Measurements from ENCODE around the gene LGALS3BP. TPM values are rescaled to one million over a fixed set of nuclear protein-coding genes. Genes with fewer than 3 reads are reported as not detected.

The LGALS3BP gene
- total and polyA plus RNA-seq, 2 of the 13 experiments (the other 11 are each of a cell fraction or from before 2014, with no cell fraction given): 137 to 332 TPM

DNA sequence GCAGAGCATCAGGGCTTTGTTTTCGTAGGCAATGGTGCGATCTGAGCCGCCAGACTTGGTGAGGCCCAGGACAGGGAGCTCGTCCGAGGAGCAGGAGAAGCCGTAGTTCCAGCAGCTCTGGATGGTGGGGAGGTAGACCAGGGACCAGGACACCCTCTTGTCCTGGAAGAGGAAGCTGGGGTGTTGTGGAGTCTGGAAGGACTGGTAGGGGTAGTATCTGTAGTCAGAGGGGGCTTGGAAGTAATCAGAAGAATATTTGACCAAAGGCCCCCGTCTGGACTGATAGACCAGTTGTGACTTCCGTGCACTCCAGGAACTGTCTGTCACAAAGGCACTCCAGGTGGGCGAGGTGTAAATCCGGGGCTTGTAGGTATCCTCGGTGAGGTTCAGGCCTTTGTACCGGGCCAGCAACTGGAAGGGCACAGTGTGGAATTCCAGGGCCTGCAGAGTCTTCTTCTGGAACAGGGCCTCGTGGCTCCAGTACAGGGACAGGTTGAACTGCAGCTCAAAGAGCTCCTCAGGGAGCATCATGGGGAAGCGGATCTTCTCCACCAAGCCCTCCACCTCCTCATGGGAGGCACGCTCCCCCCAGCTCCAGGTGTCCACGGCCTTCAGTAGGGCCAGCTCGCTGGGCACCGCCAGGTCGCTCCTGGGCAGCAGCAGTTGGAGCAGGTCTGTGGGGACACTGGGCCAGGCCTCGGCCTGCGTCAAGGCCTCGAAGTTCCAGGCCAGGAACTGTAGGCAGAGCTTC lies 7.8 kb downstream of the LGALS3BP start (continued):
- TF ChIP-seq, protein P1, sequence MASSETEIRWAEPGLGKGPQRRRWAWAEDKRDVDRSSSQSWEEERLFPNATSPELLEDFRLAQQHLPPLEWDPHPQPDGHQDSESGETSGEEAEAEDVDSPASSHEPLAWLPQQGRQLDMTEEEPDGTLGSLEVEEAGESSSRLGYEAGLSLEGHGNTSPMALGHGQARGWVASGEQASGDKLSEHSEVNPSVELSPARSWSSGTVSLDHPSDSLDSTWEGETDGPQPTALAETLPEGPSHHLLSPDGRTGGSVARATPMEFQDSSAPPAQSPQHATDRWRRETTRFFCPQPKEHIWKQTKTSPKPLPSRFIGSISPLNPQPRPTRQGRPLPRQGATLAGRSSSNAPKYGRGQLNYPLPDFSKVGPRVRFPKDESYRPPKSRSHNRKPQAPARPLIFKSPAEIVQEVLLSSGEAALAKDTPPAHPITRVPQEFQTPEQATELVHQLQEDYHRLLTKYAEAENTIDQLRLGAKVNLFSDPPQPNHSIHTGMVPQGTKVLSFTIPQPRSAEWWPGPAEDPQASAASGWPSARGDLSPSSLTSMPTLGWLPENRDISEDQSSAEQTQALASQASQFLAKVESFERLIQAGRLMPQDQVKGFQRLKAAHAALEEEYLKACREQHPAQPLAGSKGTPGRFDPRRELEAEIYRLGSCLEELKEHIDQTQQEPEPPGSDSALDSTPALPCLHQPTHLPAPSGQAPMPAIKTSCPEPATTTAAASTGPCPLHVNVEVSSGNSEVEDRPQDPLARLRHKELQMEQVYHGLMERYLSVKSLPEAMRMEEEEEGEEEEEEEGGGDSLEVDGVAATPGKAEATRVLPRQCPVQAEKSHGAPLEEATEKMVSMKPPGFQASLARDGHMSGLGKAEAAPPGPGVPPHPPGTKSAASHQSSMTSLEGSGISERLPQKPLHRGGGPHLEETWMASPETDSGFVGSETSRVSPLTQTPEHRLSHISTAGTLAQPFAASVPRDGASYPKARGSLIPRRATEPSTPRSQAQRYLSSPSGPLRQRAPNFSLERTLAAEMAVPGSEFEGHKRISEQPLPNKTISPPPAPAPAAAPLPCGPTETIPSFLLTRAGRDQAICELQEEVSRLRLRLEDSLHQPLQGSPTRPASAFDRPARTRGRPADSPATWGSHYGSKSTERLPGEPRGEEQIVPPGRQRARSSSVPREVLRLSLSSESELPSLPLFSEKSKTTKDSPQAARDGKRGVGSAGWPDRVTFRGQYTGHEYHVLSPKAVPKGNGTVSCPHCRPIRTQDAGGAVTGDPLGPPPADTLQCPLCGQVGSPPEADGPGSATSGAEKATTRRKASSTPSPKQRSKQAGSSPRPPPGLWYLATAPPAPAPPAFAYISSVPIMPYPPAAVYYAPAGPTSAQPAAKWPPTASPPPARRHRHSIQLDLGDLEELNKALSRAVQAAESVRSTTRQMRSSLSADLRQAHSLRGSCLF (CRISPR knock-in tag; IDR thresholded peaks at IDR 0.05; ENCODE audit: borderline replicate concordance): no peak
- TF ChIP-seq SIX1 (CRISPR knock-in tag; IDR thresholded peaks at IDR 0.05; ENCODE audit: borderline replicate concordance): no peak
- TF ChIP-seq, protein P2, sequence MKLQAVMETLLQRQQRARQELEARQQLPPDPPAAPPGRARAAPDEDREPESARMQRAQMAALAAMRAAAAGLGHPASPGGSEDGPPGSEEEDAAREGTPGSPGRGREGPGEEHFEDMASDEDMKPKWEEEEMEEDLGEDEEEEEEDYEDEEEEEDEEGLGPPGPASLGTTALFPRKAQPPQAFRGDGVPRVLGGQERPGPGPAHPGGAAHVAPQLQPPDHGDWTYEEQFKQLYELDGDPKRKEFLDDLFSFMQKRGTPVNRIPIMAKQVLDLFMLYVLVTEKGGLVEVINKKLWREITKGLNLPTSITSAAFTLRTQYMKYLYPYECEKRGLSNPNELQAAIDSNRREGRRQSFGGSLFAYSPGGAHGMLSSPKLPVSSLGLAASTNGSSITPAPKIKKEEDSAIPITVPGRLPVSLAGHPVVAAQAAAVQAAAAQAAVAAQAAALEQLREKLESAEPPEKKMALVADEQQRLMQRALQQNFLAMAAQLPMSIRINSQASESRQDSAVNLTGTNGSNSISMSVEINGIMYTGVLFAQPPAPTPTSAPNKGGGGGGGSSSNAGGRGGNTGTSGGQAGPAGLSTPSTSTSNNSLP (IDR thresholded peaks at IDR 0.05; ENCODE audit: low read depth, low read length): no peak
- TF ChIP-seq KMT2A (CRISPR knock-in tag; IDR thresholded peaks at IDR 0.05): no peak
- TF ChIP-seq RAD21 (CRISPR knock-in tag; IDR thresholded peaks at IDR 0.05): no peak
- TF ChIP-seq, protein P3, sequence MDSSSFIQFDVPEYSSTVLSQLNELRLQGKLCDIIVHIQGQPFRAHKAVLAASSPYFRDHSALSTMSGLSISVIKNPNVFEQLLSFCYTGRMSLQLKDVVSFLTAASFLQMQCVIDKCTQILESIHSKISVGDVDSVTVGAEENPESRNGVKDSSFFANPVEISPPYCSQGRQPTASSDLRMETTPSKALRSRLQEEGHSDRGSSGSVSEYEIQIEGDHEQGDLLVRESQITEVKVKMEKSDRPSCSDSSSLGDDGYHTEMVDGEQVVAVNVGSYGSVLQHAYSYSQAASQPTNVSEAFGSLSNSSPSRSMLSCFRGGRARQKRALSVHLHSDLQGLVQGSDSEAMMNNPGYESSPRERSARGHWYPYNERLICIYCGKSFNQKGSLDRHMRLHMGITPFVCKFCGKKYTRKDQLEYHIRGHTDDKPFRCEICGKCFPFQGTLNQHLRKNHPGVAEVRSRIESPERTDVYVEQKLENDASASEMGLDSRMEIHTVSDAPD (CRISPR knock-in tag; IDR thresholded peaks at IDR 0.05): no peak
- TF ChIP-seq DNMT3B (CRISPR knock-in tag; conservative IDR thresholded peaks at IDR 0.05): no peak
- TF ChIP-seq ZFP41 (CRISPR knock-in tag; IDR thresholded peaks at IDR 0.05; ENCODE audit: borderline replicate concordance): no peak
- no peak for TF ChIP-seq IRX3 (CRISPR knock-in tag; IDR thresholded peaks at IDR 0.05; ENCODE audit: borderline replicate concordance, low read depth)
- TF ChIP-seq, protein P4, sequence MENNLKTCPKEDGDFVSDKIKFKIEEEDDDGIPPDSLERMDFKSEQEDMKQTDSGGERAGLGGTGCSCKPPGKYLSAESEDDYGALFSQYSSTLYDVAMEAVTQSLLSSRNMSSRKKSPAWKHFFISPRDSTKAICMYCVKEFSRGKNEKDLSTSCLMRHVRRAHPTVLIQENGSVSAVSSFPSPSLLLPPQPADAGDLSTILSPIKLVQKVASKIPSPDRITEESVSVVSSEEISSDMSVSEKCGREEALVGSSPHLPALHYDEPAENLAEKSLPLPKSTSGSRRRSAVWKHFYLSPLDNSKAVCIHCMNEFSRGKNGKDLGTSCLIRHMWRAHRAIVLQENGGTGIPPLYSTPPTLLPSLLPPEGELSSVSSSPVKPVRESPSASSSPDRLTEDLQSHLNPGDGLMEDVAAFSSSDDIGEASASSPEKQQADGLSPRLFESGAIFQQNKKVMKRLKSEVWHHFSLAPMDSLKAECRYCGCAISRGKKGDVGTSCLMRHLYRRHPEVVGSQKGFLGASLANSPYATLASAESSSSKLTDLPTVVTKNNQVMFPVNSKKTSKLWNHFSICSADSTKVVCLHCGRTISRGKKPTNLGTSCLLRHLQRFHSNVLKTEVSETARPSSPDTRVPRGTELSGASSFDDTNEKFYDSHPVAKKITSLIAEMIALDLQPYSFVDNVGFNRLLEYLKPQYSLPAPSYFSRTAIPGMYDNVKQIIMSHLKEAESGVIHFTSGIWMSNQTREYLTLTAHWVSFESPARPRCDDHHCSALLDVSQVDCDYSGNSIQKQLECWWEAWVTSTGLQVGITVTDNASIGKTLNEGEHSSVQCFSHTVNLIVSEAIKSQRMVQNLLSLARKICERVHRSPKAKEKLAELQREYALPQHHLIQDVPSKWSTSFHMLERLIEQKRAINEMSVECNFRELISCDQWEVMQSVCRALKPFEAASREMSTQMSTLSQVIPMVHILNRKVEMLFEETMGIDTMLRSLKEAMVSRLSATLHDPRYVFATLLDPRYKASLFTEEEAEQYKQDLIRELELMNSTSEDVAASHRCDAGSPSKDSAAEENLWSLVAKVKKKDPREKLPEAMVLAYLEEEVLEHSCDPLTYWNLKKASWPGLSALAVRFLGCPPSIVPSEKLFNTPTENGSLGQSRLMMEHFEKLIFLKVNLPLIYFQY (CRISPR knock-in tag; IDR thresholded peaks at IDR 0.05; ENCODE audit: borderline replicate concordance): no peak
- TF ChIP-seq CBX2 (IDR thresholded peaks at IDR 0.05; ENCODE audit: low read depth, low read length): no peak
- no peak for TF ChIP-seq CBX2 (CRISPR knock-in tag; IDR thresholded peaks at IDR 0.05; ENCODE audit: low read depth)
- peak; percentile 7; the same call in 1 of the 2 replicates for TF ChIP-seq SPEN (CRISPR knock-in tag; IDR thresholded peaks at IDR 0.05; ENCODE audit: low read depth)
- no peak for TF ChIP-seq THAP11 (CRISPR knock-in tag; IDR thresholded peaks at IDR 0.05)
- no peak for TF ChIP-seq U2AF2 (IDR thresholded peaks at IDR 0.05; ENCODE audit: low read depth, low read length)
- TF ChIP-seq, protein P5, sequence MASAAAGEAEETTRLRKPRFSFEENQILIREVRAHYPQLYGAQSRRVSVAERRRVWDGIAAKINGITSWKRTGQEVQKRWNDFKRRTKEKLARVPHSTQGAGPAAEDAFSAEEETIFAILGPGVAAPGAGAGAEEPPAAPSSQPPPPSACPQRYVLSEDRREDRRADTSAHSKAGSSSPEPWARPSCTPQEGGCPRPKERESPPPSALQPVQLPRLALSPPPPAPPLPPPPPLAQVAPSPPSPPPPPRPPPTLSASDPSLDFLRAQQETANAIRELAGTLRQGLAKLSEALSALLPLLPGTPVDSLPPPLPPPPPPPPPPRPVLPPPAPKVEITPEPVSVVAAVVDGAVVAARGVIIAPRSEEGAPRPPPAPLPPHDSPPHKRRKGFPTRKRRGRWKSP (CRISPR knock-in tag; IDR thresholded peaks at IDR 0.05): no peak

Data from HepG2 (cell line).